GM20431 (cell line): ENCODE results near the gene C1QTNF12.

Experiments used
- in situ Hi-C: fragments of 300-500 bp; cut with MseI, MboI; formaldehyde crosslinking; loops from one replicate; pipeline ENCODE4 v1.15.0; 2020; ENCODE audit warnings: low sequenced_read_pairs; ENCODE audit not compliant: unreplicated experiment

Gene C1QTNF12

GRCh38 chr1:1216770-1217620 is 29.5 kb downstream of the C1QTNF12 start:
- in situ Hi-C loops: no loop called here

GRCh38 chr1:1215881-1216605 is 30.5 kb downstream of the C1QTNF12 start:
- in situ Hi-C loops: no loop called here

GRCh38 chr1:1215080-1215676 is 31.3 kb downstream of the C1QTNF12 start:
- in situ Hi-C loops: no loop called here

GRCh38 chr1:1213345-1214265 is 32.9 kb downstream of the C1QTNF12 start, which contains the start of gene TNFRSF4:
Gene TNFRSF4, minus strand, starts transcription at chr1:1214153. Its CDS starts 26 bp downstream, at chr1:1214127.
- in situ Hi-C loops: no loop called here

GRCh38 chr1:1212780-1213344 is 33.7 kb downstream of the C1QTNF12 start:
- in situ Hi-C loops: no loop called here

GRCh38 chr1:1211541-1212441 is 34.7 kb downstream of the C1QTNF12 start:
- in situ Hi-C loops: no loop called here

- in situ Hi-C loops: no loop called here
Observed at GRCh38 chr1:1210726-1211540, 35.6 kb downstream of the C1QTNF12 start.

- in situ Hi-C loops: no loop called here
Observed at GRCh38 chr1:1208713-1209433, 37.6 kb downstream of the C1QTNF12 start.

- in situ Hi-C loops: no loop called here
Observed at GRCh38 chr1:1207571-1207892, 39.0 kb downstream of the C1QTNF12 start.

GRCh38 chr1:1206966-1207531 is 39.5 kb downstream of the C1QTNF12 start:
- in situ Hi-C loops: no loop called here

GRCh38 chr1:1206376-1206965 is 40.1 kb downstream of the C1QTNF12 start, which contains the start of gene TNFRSF18:
Gene TNFRSF18, minus strand, starts transcription at chr1:1206592. Its CDS starts 21 bp downstream, at chr1:1206571.
- in situ Hi-C loops: no loop called here

GRCh38 chr1:1205769-1206375 is 40.6 kb downstream of the C1QTNF12 start:
- in situ Hi-C loops: no loop called here

GRCh38 chr1:1204998-1205768 is 41.3 kb downstream of the C1QTNF12 start:
- in situ Hi-C loops: no loop called here

GRCh38 chr1:1204425-1204920 is 42.0 kb downstream of the C1QTNF12 start:
- in situ Hi-C loops: no loop called here
